NCI-H1105 treated with DMSO at 0.1 percent for 48 hours (cell line): ENCODE results near the gene ABCA8.

Experiments
- DNase-seq: peaks from one replicate; lab custom pipeline; 2025; lab: John Stamatoyannopoulos, UW

ABCA8 gene

DNA sequence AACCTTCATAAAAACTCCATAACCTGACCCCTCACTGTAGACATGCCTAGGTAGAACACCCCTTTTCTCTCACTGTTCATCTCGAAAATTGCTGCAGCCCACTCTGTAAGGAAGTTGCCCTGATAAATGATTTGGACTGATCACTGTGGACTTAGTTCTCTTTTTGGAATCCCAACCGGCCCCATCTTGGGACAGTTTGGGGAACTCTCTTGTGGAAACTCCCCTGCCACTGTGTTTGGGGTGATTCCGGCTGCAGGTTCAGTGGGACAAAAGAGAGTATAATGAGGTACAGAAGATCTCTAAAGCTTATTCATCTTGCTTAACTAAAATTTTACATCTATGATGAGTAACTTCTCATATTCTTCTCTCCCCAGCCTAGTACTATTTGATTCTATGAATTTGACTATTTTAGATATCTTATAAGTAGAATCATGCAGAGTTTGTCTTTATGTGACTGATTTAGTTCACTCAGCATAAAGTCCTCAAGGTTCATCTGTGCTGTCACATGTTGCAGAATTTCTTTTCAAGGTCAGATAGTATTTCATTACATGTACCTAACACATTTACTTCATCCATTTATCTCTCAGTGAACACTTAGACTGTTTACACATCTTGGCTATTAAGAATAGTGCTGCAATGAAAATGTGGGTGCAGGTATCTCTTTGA is 84.9 kb downstream of the ABCA8 start:
- DNase-seq = no peak

- peak; percentile 75 for DNase-seq
Measured at GRCh38 chr17:68868708-68869107, 86.5 kb downstream of the ABCA8 start.

- no peak for DNase-seq
Measured at GRCh38 chr17:68867759-68868516, 87.3 kb downstream of the ABCA8 start.

DNA sequence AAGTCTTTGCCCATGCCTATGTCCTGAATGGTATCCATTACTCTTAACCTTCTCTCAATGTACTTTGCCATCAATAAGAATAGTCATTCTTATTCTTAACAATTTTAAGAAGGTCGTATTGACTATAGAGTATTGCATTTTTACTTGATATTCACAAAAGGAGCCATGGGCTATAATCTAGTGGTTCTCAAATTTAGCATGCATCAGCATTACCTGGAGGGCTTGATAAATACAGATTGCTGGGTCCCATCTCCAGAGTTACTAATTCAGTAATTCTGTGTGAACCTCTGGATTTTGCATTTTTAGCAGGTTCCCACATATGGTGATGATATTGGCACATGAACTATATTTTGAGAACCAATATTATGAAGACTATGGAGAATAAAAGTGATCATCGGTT is 89.6 kb downstream of the ABCA8 start:
- no peak for DNase-seq

- no peak for DNase-seq
Measured at GRCh38 chr17:68863091-68863652, 92.0 kb downstream of the ABCA8 start.

GRCh38 chr17:68861602-68862001 is 93.6 kb downstream of the ABCA8 start:
- peak; percentile 81 for DNase-seq

DNA sequence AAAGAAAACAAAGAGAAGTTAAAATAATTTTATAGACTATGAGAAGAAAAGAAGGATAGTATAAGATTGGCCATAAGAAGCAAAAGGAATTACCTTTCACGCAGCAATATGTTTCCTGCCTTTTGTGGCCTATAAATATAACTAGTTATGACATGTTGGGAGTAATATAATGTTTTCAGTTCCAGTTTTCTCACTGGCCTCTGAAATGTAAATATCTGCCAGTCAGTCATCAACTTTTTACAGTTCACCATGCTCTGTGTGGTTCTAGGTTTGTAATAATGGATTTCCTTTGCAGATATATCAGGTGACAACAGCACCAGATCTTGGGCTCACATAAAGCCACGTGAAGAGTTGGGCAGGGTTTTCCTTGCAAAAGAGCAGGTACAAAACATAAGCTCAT is 94.3 kb downstream of the ABCA8 start:
- DNase-seq = no peak

DNA sequence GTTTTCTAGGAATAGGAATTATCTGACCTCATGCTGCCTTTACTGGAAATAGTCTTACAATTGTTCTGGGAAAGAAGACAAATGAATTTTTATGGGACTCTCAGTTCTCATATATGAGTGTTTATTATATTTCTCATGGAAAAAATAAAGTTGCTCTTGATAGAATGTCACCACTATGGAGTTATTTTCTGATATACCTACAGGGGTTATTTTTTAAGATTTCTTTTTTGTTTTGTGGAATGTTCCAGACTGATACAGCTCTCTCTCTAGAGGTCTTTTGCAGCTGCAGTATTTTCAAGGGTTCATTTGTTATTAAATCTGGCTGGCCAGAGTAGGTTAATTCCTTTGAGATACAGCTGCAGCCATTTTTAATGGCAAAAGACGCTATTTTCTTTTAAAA is 100.7 kb downstream of the ABCA8 start:
- no peak for DNase-seq

DNA sequence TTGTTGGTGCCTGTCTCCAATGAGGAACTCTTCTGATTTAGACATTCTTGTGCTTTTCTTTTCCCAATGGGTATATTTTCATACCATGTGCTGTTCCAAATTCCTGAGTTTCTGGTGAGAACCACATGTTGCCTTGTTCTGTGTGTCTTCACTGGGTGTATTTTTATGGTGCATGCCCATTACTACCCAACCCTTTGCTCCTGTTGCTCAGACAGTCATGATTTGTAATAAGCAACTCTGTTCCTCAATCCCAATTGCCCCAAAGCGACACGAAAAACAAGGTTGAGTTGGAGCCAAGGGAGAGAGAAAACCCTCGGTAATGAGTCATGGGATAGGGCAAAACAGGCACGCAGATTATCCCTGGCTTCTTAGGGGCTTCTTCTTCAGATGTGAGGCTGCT is 101.8 kb downstream of the ABCA8 start:
- no peak for DNase-seq

DNA sequence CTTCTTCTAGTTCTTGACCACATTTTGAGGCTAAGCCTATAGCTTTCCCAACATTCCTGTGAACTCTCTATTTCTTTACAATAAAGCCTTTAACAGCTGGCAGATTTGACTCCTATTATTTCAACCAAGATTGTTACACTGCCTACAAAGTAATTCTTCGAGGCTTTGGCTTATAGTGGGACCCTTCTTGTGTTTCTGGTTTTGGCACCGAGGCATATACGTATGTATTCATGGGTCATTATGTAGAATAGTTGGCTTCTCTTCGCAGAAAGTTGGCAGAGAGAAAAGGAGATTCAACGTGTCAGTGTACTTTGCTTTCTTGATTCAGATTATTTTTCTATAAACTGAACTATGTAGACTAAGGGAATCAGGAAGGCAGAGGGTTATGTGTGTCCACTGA is 102.2 kb downstream of the ABCA8 start:
- no peak for DNase-seq

DNA sequence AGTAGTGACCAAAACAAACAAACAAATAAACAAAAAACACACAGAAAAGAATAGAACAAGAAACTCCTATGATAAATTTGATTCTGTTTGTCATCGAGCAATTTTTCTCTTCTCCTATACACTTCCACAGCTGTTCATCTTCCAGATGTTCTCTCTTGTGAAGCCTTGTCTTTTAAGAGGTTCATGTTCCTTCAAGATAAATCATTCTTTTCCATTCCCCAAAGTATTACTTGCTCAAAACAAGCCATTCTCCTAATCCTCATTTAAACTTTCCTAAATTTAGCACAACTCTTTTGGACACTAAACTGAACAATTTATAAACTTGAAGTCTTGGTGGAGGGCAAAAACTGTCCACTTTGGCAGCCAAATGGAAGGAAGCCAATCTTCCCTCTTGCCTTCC is 103.3 kb downstream of the ABCA8 start:
- no peak for DNase-seq

- DNase-seq = no peak
Measured at GRCh38 chr17:68850749-68851510, 104.3 kb downstream of the ABCA8 start.

DNA sequence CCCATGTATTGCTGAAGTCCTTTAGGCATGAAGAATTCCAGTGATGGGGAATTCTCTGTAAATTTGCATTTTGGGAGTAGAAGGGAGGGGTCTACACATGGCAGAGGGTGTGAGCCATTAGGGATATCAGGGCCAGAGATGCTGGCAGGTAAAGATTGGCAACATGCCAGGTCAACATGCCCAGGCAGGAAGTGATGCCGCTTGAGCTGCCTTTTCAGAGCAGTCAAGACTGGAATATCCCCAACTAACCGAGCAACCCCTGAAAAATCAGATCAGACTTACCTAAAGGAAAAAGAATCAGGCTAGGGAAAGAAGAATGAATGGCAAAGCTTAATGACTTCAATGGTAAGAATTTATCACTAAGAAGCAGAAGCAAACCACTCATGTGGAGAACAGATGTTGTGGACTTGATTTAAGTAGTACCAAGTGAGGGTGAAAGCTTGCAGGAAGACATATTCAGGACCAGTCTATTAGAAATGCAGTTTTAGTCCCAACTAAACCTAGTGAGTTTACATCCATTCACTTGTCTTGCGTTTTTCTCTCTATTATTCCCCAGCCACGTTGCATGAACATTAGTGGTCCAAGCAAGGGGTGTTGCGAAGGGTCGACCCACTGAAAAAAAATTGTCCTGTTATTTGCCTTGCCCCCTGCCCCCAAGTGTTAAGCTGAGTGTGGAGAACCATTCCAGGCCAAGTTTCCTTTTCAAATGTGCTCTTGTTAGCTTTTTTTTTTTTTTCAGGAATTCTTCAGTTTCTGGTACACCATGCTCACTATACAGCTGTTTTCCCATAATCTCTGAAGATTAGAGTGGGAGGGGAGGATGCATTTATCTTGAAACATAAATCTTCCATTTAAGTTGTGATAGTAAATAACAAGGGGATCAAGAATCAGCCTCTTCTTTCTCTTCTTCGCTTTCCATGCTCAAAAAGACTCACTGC is 105.2 kb downstream of the ABCA8 start:
- DNase-seq = peak; percentile 87

DNA sequence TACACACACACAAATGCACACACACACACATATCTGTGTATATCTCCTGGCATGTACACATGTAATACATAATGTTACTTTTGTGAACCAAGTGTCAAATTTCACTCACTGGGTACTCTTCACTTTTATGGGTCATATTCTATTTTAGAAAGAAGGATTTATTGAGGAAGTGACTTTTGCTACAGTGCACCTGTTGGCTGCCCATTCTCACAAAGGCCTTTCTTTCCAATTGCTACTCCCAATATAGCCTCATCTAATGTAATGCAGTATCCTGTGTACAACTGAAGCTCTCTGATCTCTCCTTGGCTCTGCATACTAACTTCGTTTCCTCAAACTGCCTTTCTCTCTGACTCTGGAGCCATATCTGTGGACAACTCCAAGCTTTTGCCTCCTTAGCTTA is 107.5 kb downstream of the ABCA8 start:
- DNase-seq = peak; percentile 20

DNA sequence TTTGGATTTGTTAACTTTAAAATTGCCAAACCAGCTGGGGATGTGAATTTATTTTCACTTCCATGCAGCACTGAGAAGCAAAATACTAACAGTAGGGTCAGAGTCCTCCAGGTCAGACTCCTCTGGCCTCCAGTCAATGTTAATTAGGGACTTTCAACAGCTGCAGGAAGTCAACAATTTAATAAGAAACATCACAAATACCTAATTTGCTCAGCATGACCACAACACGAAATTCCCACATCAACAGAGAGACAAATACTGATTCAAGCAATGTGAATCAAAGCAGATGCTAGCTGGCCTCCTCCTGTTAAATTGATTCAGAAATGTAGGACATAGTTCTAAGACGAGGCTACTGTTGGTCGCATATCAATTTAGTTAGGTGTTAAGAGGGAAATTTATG is 111.7 kb downstream of the ABCA8 start:
- no peak for DNase-seq

DNA sequence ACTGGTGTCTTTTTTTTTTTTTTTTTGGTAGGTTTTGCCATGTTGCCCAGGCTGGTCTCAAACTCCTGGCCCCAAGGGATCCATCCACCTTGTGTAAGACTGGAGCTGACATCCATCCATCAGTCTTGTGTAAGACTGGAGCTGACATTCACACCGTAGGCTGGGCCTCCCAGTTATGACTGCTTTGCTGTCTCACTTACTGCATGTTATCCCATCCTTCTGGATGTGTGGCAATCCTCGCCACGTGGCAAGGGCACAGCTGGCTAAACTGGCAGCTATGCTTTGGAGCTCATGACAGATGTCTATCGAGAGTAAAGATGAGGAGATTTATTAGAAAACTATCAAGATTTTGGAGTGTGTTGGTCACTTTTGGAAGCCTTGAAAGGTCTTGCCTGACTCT is 115.1 kb downstream of the ABCA8 start:
- no peak for DNase-seq

GRCh38 chr17:68835071-68835470 is 120.1 kb downstream of the ABCA8 start:
- DNase-seq = no peak

GRCh38 chr17:68834328-68834836 is 120.8 kb downstream of the ABCA8 start:
- no peak for DNase-seq

- no peak for DNase-seq
Measured at GRCh38 chr17:68832109-68832802, 122.9 kb downstream of the ABCA8 start.

DNA sequence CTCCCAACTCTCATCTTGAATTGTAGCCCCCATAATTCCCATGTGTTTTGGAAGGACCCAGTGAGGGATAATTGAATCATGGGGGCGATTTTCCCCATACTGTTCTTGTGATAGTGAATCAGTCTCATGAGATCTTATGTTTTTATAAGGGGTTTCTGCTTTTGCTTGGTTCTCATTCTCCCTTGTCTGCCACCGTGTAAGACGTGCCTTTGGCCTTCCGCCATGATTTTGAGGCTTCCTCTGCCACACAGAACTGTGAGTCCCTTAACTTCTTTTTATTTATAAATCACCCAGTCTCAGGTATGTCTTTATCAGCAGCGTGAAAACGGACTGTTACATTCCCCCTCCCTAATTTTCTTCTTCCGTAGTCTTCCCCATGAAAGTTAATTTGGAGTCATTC is 124.0 kb downstream of the ABCA8 start:
- no peak for DNase-seq

DNA sequence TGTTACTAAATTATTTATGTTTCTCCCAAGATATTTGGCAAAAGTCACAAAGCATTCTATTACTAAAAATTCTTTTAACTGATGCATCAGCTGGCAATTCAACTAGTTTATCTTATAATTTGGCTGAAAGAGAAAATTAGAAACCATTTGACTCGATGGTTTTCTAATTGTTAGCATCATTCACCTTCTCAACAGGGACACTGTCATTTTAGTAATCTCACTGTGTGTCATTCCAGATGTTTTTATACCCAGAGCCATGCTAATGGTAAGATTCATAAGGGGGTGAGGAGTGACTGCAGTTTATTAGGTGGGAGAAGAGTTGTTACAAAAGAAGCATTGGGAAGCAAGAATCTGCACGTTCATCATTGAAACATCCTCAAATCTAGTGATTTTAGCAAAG is 124.9 kb downstream of the ABCA8 start:
- DNase-seq = no peak
